ENCODE measurements around the gene LRRC45.

Gene LRRC45

GRCh38 chr17:81993729-81994592, 29.1 kb upstream of the LRRC45 start:
- Histone ChIP-seq H3K27me3 (ENCODE audit: insufficient read depth, low read length, poor library complexity) (no peaks in the 10 kb centered on the region), H3K4me3 (ENCODE audit: low read depth in 1 of 2, low read length in 2 of 2) (no peak overlapping the region), H3K27ac (ENCODE audit: low read length) (no peak overlapping the region), H3K36me3 (ENCODE audit: insufficient read depth, low read length) (no peaks in the 10 kb centered on the region; the same call in 1 of the 2 replicates), H3K4me2 (ENCODE audit: insufficient read depth, low read length) (no peak overlapping the region), H3K79me2 (ENCODE audit: insufficient read depth, low read length) (peaks cover 8% of the 10 kb centered on the region; the same call in 1 of the 2 replicates), H2AFZ (ENCODE audit: low read depth, low read length) (no peak overlapping the region), H3K4me1 (ENCODE audit: insufficient read depth, low read length) (no peaks in the 10 kb centered on the region), H4K20me1 (ENCODE audit: insufficient read depth, low read length) (peaks cover 18% of the 10 kb centered on the region; the same call in 1 of the 2 replicates), H3K9ac (ENCODE audit: low read depth, low read length) (no peak overlapping the region), H3K9me3 (ENCODE audit: insufficient read depth, low read length, severe bottlenecking) (no peaks in the 10 kb centered on the region)
- TF ChIP-seq EZH2 (IDR thresholded peaks at IDR 0.05; ENCODE audit: borderline replicate concordance, low read depth, low read length, severe bottlenecking) (no peak), CTCF (IDR thresholded peaks at IDR 0.05; ENCODE audit: borderline replicate concordance, extremely low read depth, low read length, poor library complexity, severe bottlenecking) (no peak)
- DNase-seq (no peak), ATAC-seq (ENCODE audit: insufficient read depth, low read depth) (no peak)

GRCh38 chr17:81994593-81995462, 28.3 kb upstream of the LRRC45 start:
- no peak overlapping the region for H2AFZ ChIP-seq (ENCODE audit: low read depth, low read length)
- ATAC-seq (ENCODE audit: insufficient read depth, low read depth) (no peak), DNase-seq (no peak)
- TF ChIP-seq CTCF (IDR thresholded peaks at IDR 0.05; ENCODE audit: borderline replicate concordance, extremely low read depth, low read length, poor library complexity, severe bottlenecking) (no peak), EZH2 (IDR thresholded peaks at IDR 0.05; ENCODE audit: borderline replicate concordance, low read depth, low read length, severe bottlenecking) (no peak)
- no peak overlapping the region for H3K4me3 ChIP-seq (ENCODE audit: low read depth in 1 of 2, low read length in 2 of 2)
- H3K27me3 ChIP-seq (ENCODE audit: insufficient read depth, low read length, poor library complexity), result no peaks in the 10 kb centered on the region
- no peak overlapping the region for H3K9ac ChIP-seq (ENCODE audit: low read depth, low read length)
- no peaks in the 10 kb centered on the region for H3K4me1 ChIP-seq (ENCODE audit: insufficient read depth, low read length)
- peaks cover 8% of the 10 kb centered on the region; the same call in 1 of the 2 replicates for H3K79me2 ChIP-seq (ENCODE audit: insufficient read depth, low read length)
- H3K4me2 ChIP-seq (ENCODE audit: insufficient read depth, low read length), result no peak overlapping the region
- H3K9me3 ChIP-seq (ENCODE audit: insufficient read depth, low read length, severe bottlenecking), result no peaks in the 10 kb centered on the region
- H4K20me1 ChIP-seq (ENCODE audit: insufficient read depth, low read length), result peaks cover 13% of the 10 kb centered on the region; the same call in 1 of the 2 replicates
- H3K27ac ChIP-seq (ENCODE audit: low read length), result no peak overlapping the region
- no peaks in the 10 kb centered on the region for H3K36me3 ChIP-seq (ENCODE audit: insufficient read depth, low read length)

- Histone ChIP-seq H3K4me3 (ENCODE audit: low read depth in 1 of 2, low read length in 2 of 2) (no peak overlapping the region), H3K4me1 (ENCODE audit: insufficient read depth, low read length) (no peaks in the 10 kb centered on the region), H3K27me3 (ENCODE audit: insufficient read depth, low read length, poor library complexity) (no peaks in the 10 kb centered on the region), H3K4me2 (ENCODE audit: insufficient read depth, low read length) (no peak overlapping the region), H2AFZ (ENCODE audit: low read depth, low read length) (no peak overlapping the region), H3K79me2 (ENCODE audit: insufficient read depth, low read length) (peaks cover 8% of the 10 kb centered on the region; the same call in 1 of the 2 replicates), H3K9ac (ENCODE audit: low read depth, low read length) (no peak overlapping the region), H3K9me3 (ENCODE audit: insufficient read depth, low read length, severe bottlenecking) (no peaks in the 10 kb centered on the region), H4K20me1 (ENCODE audit: insufficient read depth, low read length) (peaks cover 13% of the 10 kb centered on the region; the same call in 1 of the 2 replicates), H3K36me3 (ENCODE audit: insufficient read depth, low read length) (no peaks in the 10 kb centered on the region), H3K27ac (ENCODE audit: low read length) (no peak overlapping the region)
- TF ChIP-seq EZH2 (IDR thresholded peaks at IDR 0.05; ENCODE audit: borderline replicate concordance, low read depth, low read length, severe bottlenecking) (no peak), CTCF (IDR thresholded peaks at IDR 0.05; ENCODE audit: borderline replicate concordance, extremely low read depth, low read length, poor library complexity, severe bottlenecking) (no peak)
- DNase-seq (no peak), ATAC-seq (ENCODE audit: insufficient read depth, low read depth) (no peak)
These were observed 27.5 kb upstream of the LRRC45 start for GRCh38 chr17:81995463-81996231.

All from DND-41 (cell line).